C4-2B (cell line): Measurements from ENCODE around the gene CFAP298.

Experiments used
- CTCF ChIP-seq: fragments of 450-650 bp; conservative IDR thresholded peaks from 2 replicates; pipeline ENCODE4 v1.5.1; 2017; ENCODE audit warnings: mild to moderate bottlenecking
- ZFX ChIP-seq: fragments of 450-650 bp; IDR thresholded peaks from 2 replicates; pipeline ENCODE4 v1.6.1; 2017

GRCh38 chr21:32570456-32570855 is 41.7 kb downstream of the CFAP298 start:
- TF ChIP-seq CTCF (no peak), ZFX (no peak)
